ENCODE measurements around the gene ASPSCR1. TPM values are rescaled to one million over a fixed set of nuclear protein-coding genes. Genes with fewer than 3 reads are reported as not detected.

The ASPSCR1 gene
- 18.5 and 30.4 TPM in 2 replicates for total RNA-seq (ENCODE audit: low replicate concordance)

GRCh38 chr17:81977211-81977808, at the start of gene ASPSCR1:
Gene ASPSCR1 (plus strand): TSS chr17:81977629. CDS start chr17:81977647, 18 bp downstream.

GRCh38 chr17:81927653-81928543, 49.5 kb upstream of the ASPSCR1 start, which contains the start of gene MAFG:
Gene MAFG (minus strand): TSS chr17:81927735. CDS start chr17:81923185, 4,550 bp downstream.

GRCh38 chr17:81947189-81947588, 30.2 kb upstream of the ASPSCR1 start, which contains the start of gene MYADML2:
Gene MYADML2 (minus strand): TSS chr17:81947233. CDS start chr17:81941741, 5,492 bp downstream.

GRCh38 chr17:81961087-81961511, 16.3 kb upstream of the ASPSCR1 start, which contains the start of gene NOTUM:
Gene NOTUM (minus strand): TSS chr17:81961187. CDS start chr17:81960909, 278 bp downstream.

GRCh38 chr17:82022310-82022980, 45.0 kb downstream of the ASPSCR1 start, which contains the start of gene CENPX:
Gene CENPX (minus strand): TSS chr17:82022878. CDS start chr17:82022861, 17 bp downstream.

GRCh38 chr17:82022981-82023446, 45.6 kb downstream of the ASPSCR1 start, which contains the start of gene LRRC45:
Gene LRRC45 (plus strand): TSS chr17:82023305. CDS start chr17:82023644, 339 bp downstream.

GRCh38 chr17:82031303-82031884, 54.0 kb downstream of the ASPSCR1 start, which contains the start of gene RAC3:
Gene RAC3 (plus strand): TSS chr17:82031678. CDS start chr17:82031762, 84 bp downstream.

GRCh38 chr17:82037092-82037888, 59.9 kb downstream of the ASPSCR1 start, which contains the start of gene DCXR:
Gene DCXR (minus strand): TSS chr17:82037697. CDS start chr17:82037682, 15 bp downstream.

GRCh38 chr17:82051776-82052637, 74.6 kb downstream of the ASPSCR1 start, which contains the start of the genes GPS1 and RFNG:
Gene GPS1 (plus strand): TSS chr17:82051898. CDS start chr17:82051932, 34 bp downstream.
Gene RFNG (minus strand): TSS chr17:82051811. CDS start chr17:82051766, 45 bp downstream.

GRCh38 chr17:82065638-82066303, 88.3 kb downstream of the ASPSCR1 start, which contains the start of gene DUS1L:
Gene DUS1L (minus strand): TSS chr17:82065804. CDS start chr17:82065059, 745 bp downstream.

Other genes with a start within 250 kb of the ASPSCR1 start
- not detected in 2 replicates for gene GCGR, start 173.5 kb upstream of the ASPSCR1 start, total RNA-seq (ENCODE audit: low replicate concordance)
- gene MCRIP1, start 144.3 kb upstream of the ASPSCR1 start, total RNA-seq (ENCODE audit: low replicate concordance), result 85.4 and 140 TPM in 2 replicates
- gene PPP1R27, start 142.6 kb upstream of the ASPSCR1 start, total RNA-seq (ENCODE audit: low replicate concordance), result 0.15 TPM in 1 of 2 replicates, not detected in the other
- 997 and 1,224 TPM in 2 replicates for gene P4HB, start 117.1 kb upstream of the ASPSCR1 start, total RNA-seq (ENCODE audit: low replicate concordance)
- gene ARHGDIA, start 106.3 kb upstream of the ASPSCR1 start, total RNA-seq (ENCODE audit: low replicate concordance), result 31.6 and 123 TPM in 2 replicates
- 86.2 and 152 TPM in 2 replicates for gene ALYREF, start 86.0 kb upstream of the ASPSCR1 start, total RNA-seq (ENCODE audit: low replicate concordance)
- gene ANAPC11, start 85.9 kb upstream of the ASPSCR1 start, total RNA-seq (ENCODE audit: low replicate concordance), result 269 and 333 TPM in 2 replicates
- gene NPB, start 75.4 kb upstream of the ASPSCR1 start, total RNA-seq (ENCODE audit: low replicate concordance), result 0.23 and 0.38 TPM in 2 replicates
- 42.8 and 43.9 TPM in 2 replicates for gene PCYT2, start 66.2 kb upstream of the ASPSCR1 start, total RNA-seq (ENCODE audit: low replicate concordance)
- gene SIRT7, start 59.5 kb upstream of the ASPSCR1 start, total RNA-seq (ENCODE audit: low replicate concordance), result 12.5 and 13.0 TPM in 2 replicates
- gene MAFG, start 49.9 kb upstream of the ASPSCR1 start, total RNA-seq (ENCODE audit: low replicate concordance), result 13.7 and 15.0 TPM in 2 replicates
- gene PYCR1, start 40.3 kb upstream of the ASPSCR1 start, total RNA-seq (ENCODE audit: low replicate concordance), result 71.8 and 225 TPM in 2 replicates
- gene MYADML2, start 30.4 kb upstream of the ASPSCR1 start, total RNA-seq (ENCODE audit: low replicate concordance), result not detected in 2 replicates
- gene NOTUM, start 16.4 kb upstream of the ASPSCR1 start, total RNA-seq (ENCODE audit: low replicate concordance), result 0.08 TPM in 1 of 2 replicates, not detected in the other
- gene CENPX, start 45.2 kb downstream of the ASPSCR1 start, total RNA-seq (ENCODE audit: low replicate concordance), result 15.1 and 40.5 TPM in 2 replicates
- 11.9 and 16.7 TPM in 2 replicates for gene LRRC45, start 45.7 kb downstream of the ASPSCR1 start, total RNA-seq (ENCODE audit: low replicate concordance)
- 6.3 and 18.5 TPM in 2 replicates for gene RAC3, start 54.0 kb downstream of the ASPSCR1 start, total RNA-seq (ENCODE audit: low replicate concordance)
- 32.1 and 45.0 TPM in 2 replicates for gene DCXR, start 60.1 kb downstream of the ASPSCR1 start, total RNA-seq (ENCODE audit: low replicate concordance)
- gene RFNG, start 74.2 kb downstream of the ASPSCR1 start, total RNA-seq (ENCODE audit: low replicate concordance), result 25.6 and 33.3 TPM in 2 replicates
- 78.2 and 111 TPM in 2 replicates for gene GPS1, start 74.3 kb downstream of the ASPSCR1 start, total RNA-seq (ENCODE audit: low replicate concordance)
- 44.9 and 48.1 TPM in 2 replicates for gene DUS1L, start 88.2 kb downstream of the ASPSCR1 start, total RNA-seq (ENCODE audit: low replicate concordance)
- gene FASN, start 120.6 kb downstream of the ASPSCR1 start, total RNA-seq (ENCODE audit: low replicate concordance), result 38.4 and 89.0 TPM in 2 replicates
- 10.5 and 14.0 TPM in 2 replicates for gene CCDC57, start 235.2 kb downstream of the ASPSCR1 start, total RNA-seq (ENCODE audit: low replicate concordance)